Activated naive CD8-positive, alpha-beta T cell treated with anti-CD3 and anti-CD28 coated beads for 36 hours (primary cell): Measurements from ENCODE around the gene IGDCC3. TPM values are rescaled to one million over a fixed set of nuclear protein-coding genes. Genes with fewer than 3 reads are reported as not detected.

ENCODE experiments used
- total RNA-seq, 2 experiments: library from RNA; stranded (reverse); gene quantifications; one replicate each; pipeline ENCODE4 v1.2.3, GENCODE V29; 2021

Gene IGDCC3
- total RNA-seq, 2 experiments from 2014 or later = not detected

Other genes starting within 250 kb of the IGDCC3 start
- gene PDCD7, start 244.2 kb downstream of the IGDCC3 start, total RNA-seq = 10 to 100 TPM; 33.1 to 34.3 TPM
- gene CLPX, start 192.7 kb downstream of the IGDCC3 start, total RNA-seq = 10 to 100 TPM; 70.6 to 74.9 TPM
- not detected for gene CILP, start 166.5 kb downstream of the IGDCC3 start, total RNA-seq
- 10 to 100 TPM; 15.5 to 16.4 TPM for gene PARP16, start 91.1 kb downstream of the IGDCC3 start, total RNA-seq
- gene RNU5A-1, start 82.0 kb downstream of the IGDCC3 start, total RNA-seq = not detected
- gene RNU5B-1, start 73.3 kb downstream of the IGDCC3 start, total RNA-seq = 10 to 100 TPM in 1 of 2 experiments, not detected in 1; 11.6 TPM
- under 1 TPM; 0.42 to 0.45 TPM for gene IGDCC4, start 44.9 kb upstream of the IGDCC3 start, total RNA-seq
- gene DPP8, start 139.7 kb upstream of the IGDCC3 start, total RNA-seq = 10 to 100 TPM; 27.1 to 30.8 TPM
- 10 to 100 TPM; 43.7 to 46.5 TPM for gene HACD3, start 152.5 kb upstream of the IGDCC3 start, total RNA-seq
- 10 to 100 TPM; 62.1 to 66.9 TPM for gene INTS14, start 233.1 kb upstream of the IGDCC3 start, total RNA-seq
- gene SLC24A1, start 243.9 kb upstream of the IGDCC3 start, total RNA-seq = 1 to 10 TPM; 6.6 to 7.6 TPM